HUES48 (cell line): Measurements from ENCODE around the gene HOXD4.

Source experiments
- H3K27ac ChIP-seq: one replicate; pipeline ENCODE4 v1.7.0; 2013; ENCODE audit warnings: low read depth, low read length, inconsistent platforms
- H3K27me3 ChIP-seq: 2 replicates; pipeline ENCODE4 v1.6.1; 2013; ENCODE audit warnings: mild to moderate bottlenecking, low read length; ENCODE audit not compliant: control insufficient read depth, insufficient read depth
- H3K36me3 ChIP-seq: 2 replicates; pipeline ENCODE4 v1.6.1; 2013; ENCODE audit warnings: low read length; ENCODE audit not compliant: control insufficient read depth, insufficient read depth
- H3K4me1 ChIP-seq: 2 replicates; pipeline ENCODE4 v1.6.1; 2013; ENCODE audit warnings: mild to moderate bottlenecking, low read length; ENCODE audit not compliant: control insufficient read depth, insufficient read depth
- H3K4me3 ChIP-seq: 2 replicates; pipeline ENCODE4 v1.5.1; 2013; ENCODE audit warnings: mild to moderate bottlenecking, low read depth, low read length
- H3K9ac ChIP-seq: 2 replicates; pipeline ENCODE4 v1.6.1; 2013; ENCODE audit warnings: mild to moderate bottlenecking, low read depth, low read length, moderate library complexity
- H3K9me3 ChIP-seq: 2 replicates; pipeline ENCODE4 v1.6.1; 2013; ENCODE audit warnings: low read length; ENCODE audit not compliant: control insufficient read depth, insufficient read depth

Gene HOXD4

GRCh38 chr2:176156807-176157498, 5.6 kb downstream of the HOXD4 start, which contains the start of gene HOXD3:
TSS of gene HOXD3 (plus strand) at chr2:176157307. CDS start at chr2:176169115, 11,808 bp downstream.
- H3K4me1 ChIP-seq, result peaks cover 14% of the 10 kb centered on the region; the same call in 1 of the 2 replicates
- no peak within 1 kb of the TSS for H3K27ac ChIP-seq
- no peaks in the 10 kb centered on the region for H3K36me3 ChIP-seq
- no peak within 1 kb of the TSS for H3K9ac ChIP-seq
- H3K9me3 ChIP-seq, result no peaks in the 10 kb centered on the region
- H3K27me3 ChIP-seq, result peaks cover 100% of the 10 kb centered on the region
- no peak within 1 kb of the TSS for H3K4me3 ChIP-seq

- Histone ChIP-seq H3K9ac (no peak overlapping the region), H3K27me3 (peaks cover 100% of the 10 kb centered on the region)
These were observed 6.3 kb downstream of the HOXD4 start for GRCh38 chr2:176157499-176158185.

GRCh38 chr2:176158186-176158591, 6.8 kb downstream of the HOXD4 start:
- peaks cover 100% of the 10 kb centered on the region for H3K27me3 ChIP-seq
- no peaks in the 10 kb centered on the region for H3K36me3 ChIP-seq
- H3K27ac ChIP-seq, result no peak overlapping the region
- H3K4me1 ChIP-seq, result peaks cover 14% of the 10 kb centered on the region; the same call in 1 of the 2 replicates
- H3K9ac ChIP-seq, result no peak overlapping the region
- H3K4me3 ChIP-seq, result no peak overlapping the region
- no peaks in the 10 kb centered on the region for H3K9me3 ChIP-seq

More at GRCh38 chr2:176157499-176158185, 6.3 kb downstream of the HOXD4 start:
- H3K4me3 ChIP-seq, result no peak overlapping the region
- no peak overlapping the region for H3K27ac ChIP-seq
- H3K9me3 ChIP-seq, result no peaks in the 10 kb centered on the region
- H3K36me3 ChIP-seq, result no peaks in the 10 kb centered on the region
- peaks cover 14% of the 10 kb centered on the region; the same call in 1 of the 2 replicates for H3K4me1 ChIP-seq

- Histone ChIP-seq H3K9ac (no peak overlapping the region), H3K4me1 (peaks cover 14% of the 10 kb centered on the region; the same call in 1 of the 2 replicates), H3K4me3 (no peak overlapping the region), H3K27me3 (peaks cover 100% of the 10 kb centered on the region), H3K27ac (no peak overlapping the region), H3K9me3 (no peaks in the 10 kb centered on the region), H3K36me3 (no peaks in the 10 kb centered on the region)
These were observed 7.7 kb downstream of the HOXD4 start for GRCh38 chr2:176158855-176159662.

GRCh38 chr2:176159663-176160250, 8.4 kb downstream of the HOXD4 start:
- Histone ChIP-seq H3K9ac (no peak overlapping the region), H3K27me3 (peaks cover 100% of the 10 kb centered on the region), H3K4me3 (no peak overlapping the region), H3K36me3 (no peaks in the 10 kb centered on the region), H3K27ac (no peak overlapping the region), H3K9me3 (no peaks in the 10 kb centered on the region), H3K4me1 (peaks cover 18% of the 10 kb centered on the region)

GRCh38 chr2:176160251-176160985, 9.1 kb downstream of the HOXD4 start:
- H3K9ac ChIP-seq, result no peak overlapping the region
- H3K36me3 ChIP-seq, result no peaks in the 10 kb centered on the region
- H3K27ac ChIP-seq, result no peak overlapping the region
- no peak overlapping the region for H3K4me3 ChIP-seq
- H3K4me1 ChIP-seq, result peaks cover 17% of the 10 kb centered on the region
- peaks cover 100% of the 10 kb centered on the region for H3K27me3 ChIP-seq
- no peaks in the 10 kb centered on the region for H3K9me3 ChIP-seq

- no peak overlapping the region for H3K4me3 ChIP-seq
- peaks cover 14% of the 10 kb centered on the region for H3K4me1 ChIP-seq
- no peak overlapping the region for H3K9ac ChIP-seq
- peaks cover 100% of the 10 kb centered on the region for H3K27me3 ChIP-seq
- no peaks in the 10 kb centered on the region for H3K9me3 ChIP-seq
- H3K36me3 ChIP-seq, result no peaks in the 10 kb centered on the region
- H3K27ac ChIP-seq, result no peak overlapping the region
These were observed 9.9 kb downstream of the HOXD4 start for GRCh38 chr2:176160986-176161824.

GRCh38 chr2:176161825-176162626, 10.7 kb downstream of the HOXD4 start:
- no peak overlapping the region for H3K4me3 ChIP-seq
- H3K27ac ChIP-seq, result no peak overlapping the region
- H3K4me1 ChIP-seq, result peaks cover 14% of the 10 kb centered on the region
- H3K36me3 ChIP-seq, result no peaks in the 10 kb centered on the region
- peaks cover 100% of the 10 kb centered on the region for H3K27me3 ChIP-seq
- H3K9me3 ChIP-seq, result no peaks in the 10 kb centered on the region
- no peak overlapping the region for H3K9ac ChIP-seq

- Histone ChIP-seq H3K36me3 (no peaks in the 10 kb centered on the region), H3K9ac (no peak overlapping the region), H3K27me3 (peaks cover 100% of the 10 kb centered on the region)
These were observed 11.7 kb downstream of the HOXD4 start for GRCh38 chr2:176162911-176163671.

More at GRCh38 chr2:176162911-176163671, 11.7 kb downstream of the HOXD4 start:
- H3K4me1 ChIP-seq, result peaks cover 14% of the 10 kb centered on the region
- H3K9me3 ChIP-seq, result no peaks in the 10 kb centered on the region
- no peak overlapping the region for H3K4me3 ChIP-seq
- no peak overlapping the region for H3K27ac ChIP-seq
